Cerebellar cortex (tissue), 1 donor: Measurements from ENCODE around the gene DPF3.

Source experiments
- DNase-seq: peaks from one replicate; pipeline ENCODE4 v3.0.0-alpha.2; 2015; ENCODE audit warnings: low spot score

The DPF3 gene

GRCh38 chr14:72645706-72646105 is 248.2 kb downstream of the DPF3 start:
- DNase-seq: no peak

GRCh38 chr14:72644758-72645489 is 249.0 kb downstream of the DPF3 start:
- DNase-seq: no peak

GRCh38 chr14:72644038-72644437 is 249.9 kb downstream of the DPF3 start:
- DNase-seq: peak; percentile 87

GRCh38 chr14:72643317-72643801 is 250.5 kb downstream of the DPF3 start:
- peak; percentile 79 for DNase-seq

- peak; percentile 79 for DNase-seq
Observed at GRCh38 chr14:72640911-72641485, 252.9 kb downstream of the DPF3 start.

- DNase-seq: no peak
Observed at GRCh38 chr14:72638021-72638420, 255.9 kb downstream of the DPF3 start.

- DNase-seq: no peak
Observed at GRCh38 chr14:72636871-72637270, 257.0 kb downstream of the DPF3 start.

- no peak for DNase-seq
Observed at GRCh38 chr14:72636094-72636493, 257.8 kb downstream of the DPF3 start.

GRCh38 chr14:72634691-72635616 is 258.9 kb downstream of the DPF3 start:
- DNase-seq: no peak

GRCh38 chr14:72633551-72633950 is 260.4 kb downstream of the DPF3 start:
- DNase-seq: no peak

- no peak for DNase-seq
Observed at GRCh38 chr14:72632727-72633126, 261.2 kb downstream of the DPF3 start.

GRCh38 chr14:72631401-72631800 is 262.5 kb downstream of the DPF3 start:
- no peak for DNase-seq

- DNase-seq: no peak
Observed at GRCh38 chr14:72630374-72630773, 263.5 kb downstream of the DPF3 start.

GRCh38 chr14:72629534-72629933 is 264.4 kb downstream of the DPF3 start:
- DNase-seq: no peak

- DNase-seq: no peak
Observed at GRCh38 chr14:72625689-72626088, 268.2 kb downstream of the DPF3 start.

GRCh38 chr14:72621387-72622065 is 272.4 kb downstream of the DPF3 start:
- DNase-seq: no peak

GRCh38 chr14:72619881-72620280 is 274.0 kb downstream of the DPF3 start:
- no peak for DNase-seq

- no peak for DNase-seq
Observed at GRCh38 chr14:72619111-72619571, 274.8 kb downstream of the DPF3 start.

GRCh38 chr14:72618424-72618823 is 275.5 kb downstream of the DPF3 start:
- DNase-seq: no peak

GRCh38 chr14:72617391-72618031 is 276.4 kb downstream of the DPF3 start:
- DNase-seq: peak; percentile 74

GRCh38 chr14:72616811-72617210 is 277.1 kb downstream of the DPF3 start:
- no peak for DNase-seq
